ENCODE measurements around the gene DNAJA1. TPM values are rescaled to one million over a fixed set of nuclear protein-coding genes. Genes with fewer than 3 reads are reported as not detected.

The DNAJA1 gene
- total RNA-seq, 1 experiment from 2014 or later = 74.5 TPM

DNA sequence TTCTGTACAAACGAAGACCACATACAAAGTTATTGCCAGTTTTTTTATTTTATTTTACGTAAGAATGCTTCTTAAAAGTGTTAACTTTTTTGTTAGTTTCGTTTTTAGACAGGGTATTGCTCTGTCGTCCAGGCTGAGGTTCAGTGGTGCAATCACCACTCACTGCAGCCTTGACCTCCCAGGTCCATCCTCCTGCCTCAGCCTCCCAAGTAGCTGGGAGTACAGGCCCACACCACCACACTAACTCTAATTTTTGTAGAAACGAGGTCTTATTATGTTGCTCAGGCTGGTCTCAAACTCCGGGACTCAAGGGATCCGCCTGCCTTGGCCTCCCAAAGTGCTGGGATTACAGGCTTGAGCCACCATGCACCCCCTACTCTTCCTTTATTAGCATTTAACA is 2.3 kb upstream of the DNAJA1 start:
- ATAC-seq (no peak), DNase-seq (ENCODE audit: low spot score) (no peak)
- H3K27ac Mint-ChIP-seq = peak overlapping the region; percentile 49; the same call in 1 of the 2 replicates
- ChIA-PET CTCF (no interaction called here), POLR2A (no interaction called here)
- no peaks in the 10 kb centered on the region for H3K9me3 Mint-ChIP-seq
- peaks cover 23% of the 10 kb centered on the region for H3K36me3 Mint-ChIP-seq
- peaks cover 32% of the 10 kb centered on the region for H3K4me1 Mint-ChIP-seq
- TF ChIP-seq, protein P1, sequence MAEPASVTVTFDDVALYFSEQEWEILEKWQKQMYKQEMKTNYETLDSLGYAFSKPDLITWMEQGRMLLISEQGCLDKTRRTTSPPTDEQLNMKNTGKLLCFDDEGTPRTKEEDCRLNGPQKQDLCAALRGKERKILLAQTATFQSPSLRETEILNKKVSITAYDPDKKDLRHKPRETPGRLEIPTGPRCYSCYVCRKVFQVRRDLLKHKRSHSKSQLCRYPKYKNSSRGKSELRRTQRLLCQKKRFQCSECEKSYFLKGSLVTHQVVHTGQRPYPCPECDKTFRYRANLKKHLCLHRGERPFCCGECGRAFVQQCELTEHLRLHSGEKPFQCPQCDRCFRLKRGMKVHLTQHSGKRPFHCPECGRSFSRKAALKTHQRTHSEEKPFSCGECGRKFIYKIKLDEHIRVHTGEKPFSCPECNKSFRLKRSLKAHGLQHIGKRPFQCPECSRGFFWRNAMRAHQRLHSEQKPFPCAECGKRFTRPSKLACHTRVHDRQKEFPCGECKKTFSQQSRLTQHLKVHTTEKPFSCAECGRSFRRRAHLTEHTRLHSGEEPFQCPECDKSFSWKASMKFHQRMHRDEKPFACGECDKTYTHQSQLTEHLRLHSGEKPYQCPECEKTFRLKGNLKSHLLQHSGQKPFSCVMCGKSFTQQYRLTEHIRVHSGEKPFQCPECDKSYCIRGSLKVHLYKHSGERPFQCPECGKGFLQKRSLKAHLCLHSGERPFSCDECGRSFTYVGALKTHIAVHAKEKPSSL (CRISPR knock-in tag; conservative IDR thresholded peaks at IDR 0.05) = no peak
- TF ChIP-seq, protein P2, sequence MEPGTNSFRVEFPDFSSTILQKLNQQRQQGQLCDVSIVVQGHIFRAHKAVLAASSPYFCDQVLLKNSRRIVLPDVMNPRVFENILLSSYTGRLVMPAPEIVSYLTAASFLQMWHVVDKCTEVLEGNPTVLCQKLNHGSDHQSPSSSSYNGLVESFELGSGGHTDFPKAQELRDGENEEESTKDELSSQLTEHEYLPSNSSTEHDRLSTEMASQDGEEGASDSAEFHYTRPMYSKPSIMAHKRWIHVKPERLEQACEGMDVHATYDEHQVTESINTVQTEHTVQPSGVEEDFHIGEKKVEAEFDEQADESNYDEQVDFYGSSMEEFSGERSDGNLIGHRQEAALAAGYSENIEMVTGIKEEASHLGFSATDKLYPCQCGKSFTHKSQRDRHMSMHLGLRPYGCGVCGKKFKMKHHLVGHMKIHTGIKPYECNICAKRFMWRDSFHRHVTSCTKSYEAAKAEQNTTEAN (CRISPR knock-in tag; IDR thresholded peaks at IDR 0.05) = no peak
- TF ChIP-seq, protein P3, sequence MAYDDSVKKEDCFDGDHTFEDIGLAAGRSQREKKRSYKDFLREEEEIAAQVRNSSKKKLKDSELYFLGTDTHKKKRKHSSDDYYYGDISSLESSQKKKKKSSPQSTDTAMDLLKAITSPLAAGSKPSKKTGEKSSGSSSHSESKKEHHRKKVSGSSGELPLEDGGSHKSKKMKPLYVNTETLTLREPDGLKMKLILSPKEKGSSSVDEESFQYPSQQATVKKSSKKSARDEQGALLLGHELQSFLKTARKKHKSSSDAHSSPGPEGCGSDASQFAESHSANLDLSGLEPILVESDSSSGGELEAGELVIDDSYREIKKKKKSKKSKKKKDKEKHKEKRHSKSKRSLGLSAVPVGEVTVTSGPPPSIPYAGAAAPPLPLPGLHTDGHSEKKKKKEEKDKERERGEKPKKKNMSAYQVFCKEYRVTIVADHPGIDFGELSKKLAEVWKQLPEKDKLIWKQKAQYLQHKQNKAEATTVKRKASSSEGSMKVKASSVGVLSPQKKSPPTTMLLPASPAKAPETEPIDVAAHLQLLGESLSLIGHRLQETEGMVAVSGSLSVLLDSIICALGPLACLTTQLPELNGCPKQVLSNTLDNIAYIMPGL (CRISPR knock-in tag; IDR thresholded peaks at IDR 0.05) = no peak
- TF ChIP-seq ZNF138 (CRISPR knock-in tag; conservative IDR thresholded peaks at IDR 0.05) = no peak
- TF ChIP-seq, protein P4, sequence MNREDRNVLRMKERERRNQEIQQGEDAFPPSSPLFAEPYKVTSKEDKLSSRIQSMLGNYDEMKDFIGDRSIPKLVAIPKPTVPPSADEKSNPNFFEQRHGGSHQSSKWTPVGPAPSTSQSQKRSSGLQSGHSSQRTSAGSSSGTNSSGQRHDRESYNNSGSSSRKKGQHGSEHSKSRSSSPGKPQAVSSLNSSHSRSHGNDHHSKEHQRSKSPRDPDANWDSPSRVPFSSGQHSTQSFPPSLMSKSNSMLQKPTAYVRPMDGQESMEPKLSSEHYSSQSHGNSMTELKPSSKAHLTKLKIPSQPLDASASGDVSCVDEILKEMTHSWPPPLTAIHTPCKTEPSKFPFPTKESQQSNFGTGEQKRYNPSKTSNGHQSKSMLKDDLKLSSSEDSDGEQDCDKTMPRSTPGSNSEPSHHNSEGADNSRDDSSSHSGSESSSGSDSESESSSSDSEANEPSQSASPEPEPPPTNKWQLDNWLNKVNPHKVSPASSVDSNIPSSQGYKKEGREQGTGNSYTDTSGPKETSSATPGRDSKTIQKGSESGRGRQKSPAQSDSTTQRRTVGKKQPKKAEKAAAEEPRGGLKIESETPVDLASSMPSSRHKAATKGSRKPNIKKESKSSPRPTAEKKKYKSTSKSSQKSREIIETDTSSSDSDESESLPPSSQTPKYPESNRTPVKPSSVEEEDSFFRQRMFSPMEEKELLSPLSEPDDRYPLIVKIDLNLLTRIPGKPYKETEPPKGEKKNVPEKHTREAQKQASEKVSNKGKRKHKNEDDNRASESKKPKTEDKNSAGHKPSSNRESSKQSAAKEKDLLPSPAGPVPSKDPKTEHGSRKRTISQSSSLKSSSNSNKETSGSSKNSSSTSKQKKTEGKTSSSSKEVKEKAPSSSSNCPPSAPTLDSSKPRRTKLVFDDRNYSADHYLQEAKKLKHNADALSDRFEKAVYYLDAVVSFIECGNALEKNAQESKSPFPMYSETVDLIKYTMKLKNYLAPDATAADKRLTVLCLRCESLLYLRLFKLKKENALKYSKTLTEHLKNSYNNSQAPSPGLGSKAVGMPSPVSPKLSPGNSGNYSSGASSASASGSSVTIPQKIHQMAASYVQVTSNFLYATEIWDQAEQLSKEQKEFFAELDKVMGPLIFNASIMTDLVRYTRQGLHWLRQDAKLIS (CRISPR knock-in tag; IDR thresholded peaks at IDR 0.05; ENCODE audit: borderline replicate concordance) = no peak
- TF ChIP-seq USF1 (CRISPR knock-in tag; IDR thresholded peaks at IDR 0.05) = no peak
- no peak for TF ChIP-seq MXD4 (CRISPR knock-in tag; IDR thresholded peaks at IDR 0.05; ENCODE audit: borderline replicate concordance)
- TF ChIP-seq CBFB (CRISPR knock-in tag; IDR thresholded peaks at IDR 0.05; ENCODE audit: low read depth) = no peak
- no peak for TF ChIP-seq ZNF281 (CRISPR knock-in tag; IDR thresholded peaks at IDR 0.05)
- no peaks in the 10 kb centered on the region for H3K27me3 Mint-ChIP-seq (ENCODE audit: low read depth)
- 0 out of 2 replicates have a peak overlapping the region, but pooled peaks have one; percentile 20 for H3K4me3 Mint-ChIP-seq

DNA sequence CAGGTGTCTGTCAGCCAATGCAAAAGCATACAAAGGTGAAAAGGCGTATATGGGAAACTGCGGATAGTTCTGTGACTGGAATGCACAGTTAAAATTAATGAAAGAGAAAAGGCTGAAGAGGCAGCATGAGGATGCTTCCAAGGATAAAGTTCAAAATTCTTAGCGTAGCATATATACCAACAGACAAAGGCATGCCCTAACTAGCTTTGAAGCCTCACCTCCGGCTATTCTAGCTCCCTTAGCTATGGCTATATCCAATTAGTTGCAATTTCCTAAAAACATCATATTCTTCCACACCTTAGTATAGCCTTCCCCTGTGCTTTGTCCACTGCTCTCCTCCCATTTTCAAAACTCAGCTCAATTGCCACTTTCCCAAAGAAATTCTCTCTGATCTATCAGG is 1.4 kb upstream of the DNAJA1 start:
- no peaks in the 10 kb centered on the region for H3K27me3 Mint-ChIP-seq (ENCODE audit: low read depth)
- peak overlapping the region; percentile 85 for H3K27ac Mint-ChIP-seq
- ATAC-seq (no peak), DNase-seq (ENCODE audit: low spot score) (no peak)
- peaks cover 32% of the 10 kb centered on the region for H3K4me1 Mint-ChIP-seq
- peak overlapping the region; percentile 93 for H3K4me3 Mint-ChIP-seq
- POLR2A ChIA-PET = interaction anchor here (1.4 kb wide), 1 partner anchor 18 kb away, joined by 5 read pairs; no protein-coding TSS in a partner anchor
- H3K9me3 Mint-ChIP-seq = no peaks in the 10 kb centered on the region
- CTCF ChIA-PET = no interaction called here
- H3K36me3 Mint-ChIP-seq = peaks cover 31% of the 10 kb centered on the region
- TF ChIP-seq KAT7 (CRISPR knock-in tag; IDR thresholded peaks at IDR 0.05; ENCODE audit: borderline replicate concordance) (no peak), MXD4 (CRISPR knock-in tag; IDR thresholded peaks at IDR 0.05; ENCODE audit: borderline replicate concordance) (no peak), FOXP4 (CRISPR knock-in tag; IDR thresholded peaks at IDR 0.05) (no peak), ZNF281 (CRISPR knock-in tag; IDR thresholded peaks at IDR 0.05) (no peak)

All from WTC11 (cell line).